CD4-positive, CD25-positive, alpha-beta regulatory T cell (primary cell): ENCODE data around the gene PITRM1. TPM values are rescaled to one million over a fixed set of nuclear protein-coding genes. Genes with fewer than 3 reads are reported as not detected.
"Not testable (repeated sequence)": the region's sequence is repeated elsewhere in the genome, so short reads cannot be mapped to it uniquely, and the experiment has no call there.

ENCODE experiments used
- ATAC-seq, 2 donors: fragments of 150-1000 bp; cut with Tn5 transposase; one replicate each; pipeline ENCODE4 v1.10.0; 2021; ENCODE audit warnings: low read depth in 2 of 2, moderate number of reproducible peaks in 2 of 2, moderate library complexity in 1 of 2
- DNase-seq, 3 donors: peaks; one replicate each; pipeline versions ENCODE4 v3.0.0 to v3.0.0-alpha.2; 2012 to 2022; ENCODE audit warnings: mixed read lengths in 1 of 3
- H3K27ac ChIP-seq: one replicate; pipeline ENCODE4 v1.7.0; 2013; ENCODE audit warnings: mild to moderate bottlenecking, low read length; ENCODE audit not compliant: insufficient read depth, poor library complexity, severe bottlenecking
- H3K27me3 ChIP-seq: one replicate; pipeline ENCODE4 v1.7.0; 2013; ENCODE audit warnings: low read length; ENCODE audit not compliant: control insufficient read depth, insufficient read depth
- H3K36me3 ChIP-seq: one replicate; pipeline ENCODE4 v1.7.0; 2013; ENCODE audit warnings: mild to moderate bottlenecking, low read length, moderate library complexity; ENCODE audit not compliant: control insufficient read depth, insufficient read depth
- H3K4me1 ChIP-seq: 2 replicates; pipeline ENCODE4 v1.7.0; 2013; ENCODE audit warnings: mild to moderate bottlenecking, low read length; ENCODE audit not compliant: insufficient read depth, control insufficient read depth, poor library complexity, severe bottlenecking
- H3K4me3 ChIP-seq: one replicate; pipeline ENCODE4 v1.7.0; 2013; ENCODE audit warnings: low read depth, mild to moderate bottlenecking, low read length, moderate library complexity
- H3K9me3 ChIP-seq, 2 experiments: 1 replicate in 1 of 2; 2 replicates in 1 of 2; pipeline ENCODE4 v1.7.0; 2013; ENCODE audit warnings: low read length in 2 of 2, mild to moderate bottlenecking in 1 of 2, moderate library complexity in 1 of 2; ENCODE audit not compliant: control insufficient read depth in 2 of 2
- H3K27ac Mint-ChIP-seq, 3 donors: one replicate each; pipeline ENCODE4 v1.8.0; 2020 to 2022; ENCODE audit warnings: mild to moderate bottlenecking in 3 of 3, mixed read lengths in 3 of 3, moderate library complexity in 2 of 3
- H3K27me3 Mint-ChIP-seq: one replicate; pipeline ENCODE4 v1.8.0; 2022; ENCODE audit warnings: mild to moderate bottlenecking, mixed read lengths
- H3K36me3 Mint-ChIP-seq: one replicate; pipeline ENCODE4 v1.8.0; 2020; ENCODE audit warnings: mixed read lengths
- H3K4me1 Mint-ChIP-seq, 4 donors: one replicate each; pipeline ENCODE4 v1.8.0; 2020 to 2022; ENCODE audit warnings: mixed read lengths in 4 of 4, mild to moderate bottlenecking in 1 of 4
- H3K4me3 Mint-ChIP-seq, 4 donors: one replicate each; pipeline ENCODE4 v1.8.0; 2020 to 2022; ENCODE audit warnings: mild to moderate bottlenecking in 4 of 4, mixed read lengths in 4 of 4, moderate library complexity in 3 of 4
- H3K9me3 Mint-ChIP-seq, 7 donors: one replicate each; pipeline ENCODE4 v1.8.0; 2020 to 2022; ENCODE audit warnings: mixed read lengths in 7 of 7, mild to moderate bottlenecking in 3 of 7, moderate library complexity in 2 of 7
- polyA plus RNA-seq, 4 donors: library from polyadenylated mRNA; unstranded; fragments of 300-500 nt; fragmentation: Illumina TruSeq; gene quantifications; one replicate each; pipeline ENCODE4 v1.2.3, GENCODE V29; 2021
- total RNA-seq: library from RNA; stranded (reverse); gene quantifications from one replicate; pipeline ENCODE4 v1.2.3, GENCODE V29; 2022

The PITRM1 gene
- total and polyA plus RNA-seq, 5 donors from 2014 or later: 28.8 to 71.6 (median 35.5) TPM

- not testable (repeated sequence) for H3K9me3 Mint-ChIP-seq, DNase-seq, H3K27ac ChIP-seq, H3K27me3 ChIP-seq, ATAC-seq, H3K27me3 Mint-ChIP-seq, H3K9me3 ChIP-seq
- H3K36me3 ChIP-seq: peaks cover 36% of the 10 kb centered on the region
- Mint-ChIP-seq H3K27ac (peak overlapping the region; percentile 82 to 93 (median 89)), H3K36me3 (peaks cover 10% of the 10 kb centered on the region), H3K4me1 (peaks cover 5 to 31% (median 13%) of the 10 kb centered on the region in 4 donors), H3K4me3 (peak overlapping the region; percentile 87 to 97 (median 90))
- H3K4me1 ChIP-seq: peaks cover 22% of the 10 kb centered on the region
- H3K4me3 ChIP-seq: peak overlapping the region; percentile 81
These were observed 1.1 kb downstream of the PITRM1 start for GRCh38 chr10:3171488-3171887.

GRCh38 chr10:3169673-3170072 lies 2.9 kb downstream of the PITRM1 start:
- Mint-ChIP-seq H3K9me3 (no peaks in the 10 kb centered on the region), H3K4me1 (peaks cover 5 to 31% (median 13%) of the 10 kb centered on the region in 4 donors), H3K27ac (peak overlapping the region in 1 of 3 donors; percentile 41), H3K27me3 (peaks cover 6% of the 10 kb centered on the region), H3K36me3 (peaks cover 28% of the 10 kb centered on the region), H3K4me3 (peak overlapping the region in 1 of 4 donors; percentile 5)
- Histone ChIP-seq H3K27me3 (no peaks in the 10 kb centered on the region), H3K9me3 (no peaks in the 10 kb centered on the region), H3K4me3 (no peak overlapping the region), H3K4me1 (peaks cover 22% of the 10 kb centered on the region), H3K27ac (no peak overlapping the region), H3K36me3 (peaks cover 54% of the 10 kb centered on the region)
- DNase-seq: no peak
- no peak for ATAC-seq

DNA sequence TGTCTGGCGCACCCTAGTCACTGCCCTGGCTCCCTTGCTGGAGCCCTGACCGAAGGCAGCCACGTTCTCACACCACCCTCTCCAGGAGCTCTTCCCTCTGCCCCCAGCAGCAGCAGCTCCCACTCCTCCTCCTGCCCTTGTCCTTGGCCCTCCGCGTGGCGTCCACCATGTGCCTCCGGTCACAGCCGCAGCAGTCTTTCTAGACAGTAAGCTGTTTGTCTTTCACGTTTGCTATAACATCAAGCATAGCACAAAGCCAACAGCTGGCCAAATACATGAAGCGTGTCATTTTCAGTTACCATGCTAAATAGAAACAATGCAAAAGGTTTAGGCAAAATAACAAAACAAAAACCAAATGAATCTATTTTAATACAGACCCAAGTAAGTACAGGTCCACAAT lies 3.3 kb downstream of the PITRM1 start:
- ATAC-seq (no peak), DNase-seq (no peak)
- Histone ChIP-seq H3K4me3 (no peak overlapping the region), H3K36me3 (peaks cover 58% of the 10 kb centered on the region), H3K4me1 (peaks cover 22% of the 10 kb centered on the region), H3K27ac (no peak overlapping the region), H3K9me3 (no peaks in the 10 kb centered on the region), H3K27me3 (no peaks in the 10 kb centered on the region)
- Mint-ChIP-seq H3K27ac (peak overlapping the region in 1 of 3 donors; percentile 41), H3K27me3 (peaks cover 6% of the 10 kb centered on the region), H3K4me3 (peak overlapping the region in 1 of 4 donors; percentile 5), H3K36me3 (peaks cover 28% of the 10 kb centered on the region), H3K9me3 (no peaks in the 10 kb centered on the region), H3K4me1 (peaks cover 5 to 31% (median 13%) of the 10 kb centered on the region in 4 donors)

DNA sequence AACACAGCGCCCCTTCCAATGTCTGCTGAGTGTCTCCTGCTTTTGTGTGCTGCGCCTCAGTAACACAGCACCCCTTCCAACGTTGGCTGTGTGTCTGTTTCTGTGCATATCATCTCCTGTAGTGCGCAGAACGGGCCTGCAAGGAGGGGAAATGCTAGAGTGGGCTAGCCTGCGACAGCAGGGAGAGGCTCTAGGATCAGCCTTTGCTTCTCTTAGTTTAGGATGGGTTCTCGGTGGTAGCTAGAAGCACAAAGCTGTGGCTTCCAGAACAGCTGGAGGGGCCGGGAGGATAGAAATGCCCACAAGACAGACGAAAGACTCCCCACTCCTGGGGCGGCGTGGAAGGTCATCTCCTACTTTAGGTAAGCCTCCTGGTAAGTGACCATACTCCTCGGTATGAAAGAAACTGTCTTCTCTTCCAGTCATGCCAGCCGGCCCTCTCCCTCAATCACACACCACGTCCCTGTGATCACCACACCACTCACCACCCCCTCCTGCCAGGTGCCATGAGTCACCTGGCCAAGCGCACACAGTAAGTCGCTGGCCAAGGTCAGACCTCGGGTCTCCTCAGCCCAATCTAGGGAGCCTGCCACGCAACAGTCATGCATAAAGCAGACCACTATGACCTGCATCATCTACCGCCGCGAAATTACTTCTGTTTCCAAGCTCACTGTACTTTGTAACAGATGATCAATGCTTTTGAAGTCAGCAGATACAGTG lies 4.8 kb downstream of the PITRM1 start:
- no peak overlapping the region for H3K27ac Mint-ChIP-seq
- H3K36me3 Mint-ChIP-seq: peaks cover 38% of the 10 kb centered on the region
- Histone ChIP-seq H3K27ac (no peak overlapping the region), H3K27me3 (no peaks in the 10 kb centered on the region), H3K4me3 (no peak overlapping the region), H3K4me1 (peaks cover 22% of the 10 kb centered on the region), H3K36me3 (peaks cover 73% of the 10 kb centered on the region), H3K9me3 (no peaks in the 10 kb centered on the region)
- H3K27me3 Mint-ChIP-seq: peaks cover under 1% of the 10 kb centered on the region
- no peaks in the 10 kb centered on the region for H3K9me3 Mint-ChIP-seq
- peaks cover 5 to 24% (median 11%) of the 10 kb centered on the region in 4 donors for H3K4me1 Mint-ChIP-seq
- no peak for ATAC-seq
- DNase-seq: no peak
- peak overlapping the region in 1 of 4 donors; percentile 64 for H3K4me3 Mint-ChIP-seq

DNA sequence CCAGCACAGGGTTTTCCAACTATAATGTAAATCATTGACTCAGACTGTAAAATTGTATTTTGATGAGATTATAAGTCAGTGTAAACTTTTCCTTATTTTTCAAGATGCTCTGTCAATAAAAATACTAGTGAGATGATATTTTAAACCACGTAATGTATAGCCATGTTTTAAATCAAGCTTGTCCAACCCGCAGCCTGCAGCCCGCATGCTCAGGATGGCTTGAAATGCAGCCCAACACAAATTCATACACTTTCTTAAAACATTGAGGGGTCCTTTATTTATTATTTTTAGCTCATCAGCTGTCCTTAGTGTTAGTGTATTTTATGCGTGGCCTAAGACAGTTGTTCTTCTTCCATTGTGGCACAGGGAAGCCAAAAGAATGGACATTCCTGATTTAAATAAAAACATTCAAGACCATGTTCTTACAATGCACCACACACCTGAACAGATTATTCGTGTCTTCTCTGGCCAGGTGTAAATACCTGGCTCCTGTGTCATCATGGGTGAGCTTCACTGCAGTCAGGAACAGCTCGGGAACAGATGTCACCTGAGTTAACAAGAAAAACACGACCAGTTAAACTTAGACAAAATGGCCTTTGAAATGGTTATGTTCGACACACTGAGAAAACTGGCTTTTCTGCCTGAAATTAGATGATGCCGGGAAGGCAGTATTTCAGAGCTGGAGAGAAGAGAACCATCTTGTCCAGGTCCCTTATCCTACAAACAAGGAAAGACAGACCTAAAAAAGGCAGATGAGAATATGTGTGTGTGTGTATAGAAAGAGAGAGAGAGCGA lies 5.9 kb downstream of the PITRM1 start:
- H3K27me3 Mint-ChIP-seq: no peaks in the 10 kb centered on the region
- peaks cover 45% of the 10 kb centered on the region for H3K36me3 Mint-ChIP-seq
- H3K4me1 Mint-ChIP-seq: peaks cover under 1 to 18% (median 8%) of the 10 kb centered on the region in 4 donors
- Histone ChIP-seq H3K9me3 (no peaks in the 10 kb centered on the region), H3K4me3 (no peak overlapping the region), H3K36me3 (peaks cover 83% of the 10 kb centered on the region), H3K27ac (no peak overlapping the region), H3K4me1 (peaks cover 15% of the 10 kb centered on the region), H3K27me3 (no peaks in the 10 kb centered on the region)
- no peak overlapping the region for H3K4me3 Mint-ChIP-seq
- H3K27ac Mint-ChIP-seq: no peak overlapping the region
- DNase-seq (no peak), ATAC-seq (no peak)
- no peaks in the 10 kb centered on the region for H3K9me3 Mint-ChIP-seq

GRCh38 chr10:3165196-3165595 lies 7.4 kb downstream of the PITRM1 start:
- Mint-ChIP-seq H3K9me3 (no peaks in the 10 kb centered on the region), H3K4me1 (peaks cover 0 to 10% (median 2%) of the 10 kb centered on the region in 4 donors), H3K36me3 (peaks cover 49% of the 10 kb centered on the region), H3K27ac (no peak overlapping the region), H3K27me3 (no peaks in the 10 kb centered on the region), H3K4me3 (no peak overlapping the region)
- H3K9me3 ChIP-seq: no peaks in the 10 kb centered on the region
- H3K4me1 ChIP-seq: no peaks in the 10 kb centered on the region
- peaks cover 92% of the 10 kb centered on the region for H3K36me3 ChIP-seq
- no peak overlapping the region for H3K27ac ChIP-seq
- H3K27me3 ChIP-seq: no peaks in the 10 kb centered on the region
- no peak overlapping the region for H3K4me3 ChIP-seq
- DNase-seq (no peak), ATAC-seq (no peak)

DNA sequence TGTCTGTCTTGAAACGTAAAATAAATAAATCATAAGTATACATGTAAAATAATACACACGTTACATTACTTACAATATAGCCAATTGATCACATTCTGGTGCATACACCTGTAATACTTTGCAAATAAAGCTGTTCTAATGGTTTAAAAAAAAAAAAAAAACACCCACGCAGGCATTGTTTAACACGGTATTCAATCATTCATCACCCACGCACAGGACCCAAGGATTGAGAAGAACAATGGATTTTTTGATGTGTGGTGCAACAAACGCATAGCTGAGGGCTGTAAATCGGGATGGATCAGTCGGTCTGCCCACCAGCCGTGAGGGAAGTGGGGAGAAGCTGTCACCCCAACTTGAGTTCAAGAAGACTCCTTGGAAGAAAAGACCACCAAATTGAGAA lies 8.7 kb downstream of the PITRM1 start:
- Histone ChIP-seq H3K9me3 (no peaks in the 10 kb centered on the region), H3K36me3 (peaks cover 93% of the 10 kb centered on the region), H3K27me3 (no peaks in the 10 kb centered on the region), H3K27ac (no peak overlapping the region), H3K4me3 (no peak overlapping the region), H3K4me1 (no peaks in the 10 kb centered on the region)
- H3K36me3 Mint-ChIP-seq: peaks cover 56% of the 10 kb centered on the region
- H3K27ac Mint-ChIP-seq: peak overlapping the region in 1 of 3 donors; percentile 63
- peaks cover 0 to 8% (median 2%) of the 10 kb centered on the region in 4 donors for H3K4me1 Mint-ChIP-seq
- DNase-seq (no peak), ATAC-seq (no peak)
- H3K9me3 Mint-ChIP-seq: no peaks in the 10 kb centered on the region
- no peaks in the 10 kb centered on the region for H3K27me3 Mint-ChIP-seq
- H3K4me3 Mint-ChIP-seq: no peak overlapping the region
